Erythroblast (primary cell): Measurements from ENCODE around the gene PCDH15.

Experiments
- GATA1 ChIP-seq: IDR thresholded peaks from 2 replicates; pipeline ENCODE4 v1.6.1; 2011; ENCODE audit warnings: low read depth, mild to moderate bottlenecking, control low read depth, low read length, moderate library complexity
- POLR2A ChIP-seq: IDR thresholded peaks from 2 replicates; pipeline ENCODE4 v1.6.1; 2011; ENCODE audit warnings: mild to moderate bottlenecking, low read length

- TF ChIP-seq POLR2A (no peak), GATA1 (no peak)
Measured at GRCh38 chr10:54796881-54797280, 4.2 kb downstream of the PCDH15 start.
